Body of pancreas (tissue), 4 donors: ENCODE data around the gene ASPG. TPM values are rescaled to one million over a fixed set of nuclear protein-coding genes. Genes with fewer than 3 reads are reported as not detected.

Experiments
- ATAC-seq: fragments of 150-250 bp; one replicate; pipeline ENCODE4 v1.9.1; 2016
- DNase-seq, 4 donors: peaks; one replicate each; pipeline ENCODE4 v3.0.0-alpha.2; 2019
- H3K27ac ChIP-seq, 4 donors: fragments of 200-600 bp; sonication (generic); 1 replicate in 3 of 4; 2 replicates in 1 of 4; pipeline versions ENCODE4 v1.5.1 to v1.6.1; 2016 to 2019; ENCODE audit warnings: mild to moderate bottlenecking in 1 of 4, mixed read lengths in 1 of 4, moderate library complexity in 1 of 4
- H3K27me3 ChIP-seq, 2 donors: fragments of 200-600 bp; sonication (generic); one replicate each; pipeline ENCODE4 v1.6.0; 2016; ENCODE audit warnings: mild to moderate bottlenecking in 1 of 2
- H3K36me3 ChIP-seq, 2 donors: fragments of 200-600 bp; sonication (generic); replicated peaks in 1 of 2; 2 replicates each; pipeline ENCODE4 v1.5.1; 2016; ENCODE audit warnings: low read depth in 2 of 2; ENCODE audit not compliant: insufficient read depth in 1 of 2
- H3K4me1 ChIP-seq: fragments of 200-600 bp; sonication (generic); one replicate; pipeline ENCODE4 v1.6.0; 2016
- H3K4me3 ChIP-seq, 2 donors: fragments of 200-600 bp; sonication (generic); 1 replicate in 1 of 2; 2 replicates in 1 of 2; pipeline ENCODE4 v1.5.1; 2016 to 2019
- H3K9me3 ChIP-seq, 3 donors: fragments of 200-600 bp; sonication (generic); 1 replicate in 2 of 3; 2 replicates in 1 of 3; pipeline ENCODE4 v1.5.1; 2016
- CTCF ChIP-seq, 7 experiments: fragments of 450-650 bp in 4 of 7; fragments of 200-600 bp in 3 of 7; sonication (generic) in 3 of 7; IDR thresholded peaks; one replicate each; pipeline ENCODE4 v1.5.1; 2016 to 2019; ENCODE audit warnings: antibody characterized with exemption in 7 of 7
- POLR2A ChIP-seq, 3 donors: fragments of 450-650 bp; IDR thresholded peaks; one replicate each; pipeline ENCODE4 v1.6.1; 2016; ENCODE audit warnings: antibody characterized with exemption in 3 of 3, mild to moderate bottlenecking in 2 of 3
- WGBS, 2 donors: methylation state at CpG; one replicate each; pipeline ENCODE4 v1.1.5; 2017; 5-methylcytosine and 5-hydroxymethylcytosine counted together
- intact Hi-C: fragments of 100-400 bp; cut with DNase I; formaldehyde crosslinking; loops from one replicate; pipeline ENCODE4 v1.15.1; 2023
- total RNA-seq, 2 donors: library from RNA; depleted of rRNA; stranded (reverse); fragments of >200 nt; gene quantifications; one replicate each; pipeline ENCODE4 v1.1.0, GENCODE V29; 2016

Gene ASPG
- total RNA-seq, 2 donors from 2014 or later: 0.52 to 0.99 TPM

- intact Hi-C loops: loop anchor here (10.0 kb wide), 1 partner anchor 222 kb away; no protein-coding TSS in a partner anchor
- 66 to 79% methylated on average over 8 to 16 of the region's 16 CpGs for WGBS, 2 donors
- no peak for ATAC-seq
These were observed 57.5 kb downstream of the ASPG start for GRCh38 chr14:104142946-104143470.

GRCh38 chr14:104143521-104144452 lies 58.3 kb downstream of the ASPG start:
- intact Hi-C loops: loop anchor here (10.0 kb wide), 1 partner anchor 221 kb away; no protein-coding TSS in a partner anchor
- Histone ChIP-seq H3K4me1 (peaks cover 23% of the 10 kb centered on the region), H3K27me3 (no peaks in the 10 kb centered on the region), H3K9me3 (no peaks in the 10 kb centered on the region), H3K27ac (no peak overlapping the region), H3K4me3 (no peak overlapping the region), H3K36me3 (no peaks in the 10 kb centered on the region)
- DNase-seq (peak in 2 of 4 donors; percentile 2 to 8), ATAC-seq (no peak)
- TF ChIP-seq CTCF (IDR thresholded peaks at IDR 0.05) (no peak), POLR2A (IDR thresholded peaks at IDR 0.05) (no peak)
- WGBS, 2 donors: 75 to 86% methylated on average over 16 to 17 of the region's 26 CpGs

More at GRCh38 chr14:104142946-104143470, 57.5 kb downstream of the ASPG start:
- H3K4me1 ChIP-seq: peaks cover 25% of the 10 kb centered on the region
- H3K4me3 ChIP-seq: no peak overlapping the region
- no peak overlapping the region for H3K27ac ChIP-seq
- peak in 2 of 4 donors; percentile 4 to 9 for DNase-seq
- H3K27me3 ChIP-seq: no peaks in the 10 kb centered on the region
- no peaks in the 10 kb centered on the region for H3K36me3 ChIP-seq
- TF ChIP-seq POLR2A (IDR thresholded peaks at IDR 0.05) (no peak), CTCF (IDR thresholded peaks at IDR 0.05) (no peak)
- no peaks in the 10 kb centered on the region for H3K9me3 ChIP-seq

- no peak for ATAC-seq
- H3K4me1 ChIP-seq: peaks cover 23% of the 10 kb centered on the region
- WGBS, 2 donors: 77 to 85% methylated on average over 4 of the region's 4 CpGs
- no peak overlapping the region for H3K4me3 ChIP-seq
- intact Hi-C loops: loop anchor here (10.0 kb wide), 1 partner anchor 220 kb away; no protein-coding TSS in a partner anchor
- no peaks in the 10 kb centered on the region for H3K27me3 ChIP-seq
- no peak for DNase-seq
- no peak overlapping the region for H3K27ac ChIP-seq
- H3K9me3 ChIP-seq: no peaks in the 10 kb centered on the region
- no peak for TF ChIP-seq POLR2A (IDR thresholded peaks at IDR 0.05)
- no peak for TF ChIP-seq CTCF (IDR thresholded peaks at IDR 0.05)
- H3K36me3 ChIP-seq: no peaks in the 10 kb centered on the region
These were observed 58.9 kb downstream of the ASPG start for GRCh38 chr14:104144453-104144790.

GRCh38 chr14:104144911-104145825 lies 59.7 kb downstream of the ASPG start:
- Histone ChIP-seq H3K27me3 (no peaks in the 10 kb centered on the region), H3K9me3 (no peaks in the 10 kb centered on the region), H3K27ac (no peak overlapping the region), H3K4me1 (peaks cover 22% of the 10 kb centered on the region), H3K4me3 (no peak overlapping the region), H3K36me3 (no peaks in the 10 kb centered on the region)
- ATAC-seq: no peak
- TF ChIP-seq CTCF (IDR thresholded peaks at IDR 0.05): no peak
- no peak for TF ChIP-seq POLR2A (IDR thresholded peaks at IDR 0.05)
- WGBS, 2 donors: 74 to 91% methylated on average over 17 to 31 of the region's 37 CpGs
- intact Hi-C loops: loop anchor here (10.0 kb wide), 1 partner anchor 220 kb away; no protein-coding TSS in a partner anchor
- peak in 2 of 4 donors; percentile 12 to 25 for DNase-seq
